GM21737 (cell line): ENCODE measurements around the gene SEL1L.
"Not testable (repeated sequence)": the region's sequence is repeated elsewhere in the genome, so short reads cannot be mapped to it uniquely, and the experiment has no call there.

Experiments
- ATAC-seq: cut with Tn5 transposase; IDR thresholded peaks from one replicate; pipeline ENCODE4 v1.9.1; 2021; ENCODE audit warnings: mild to moderate bottlenecking, moderate library complexity; ENCODE audit not compliant: unreplicated experiment

SEL1L gene

DNA sequence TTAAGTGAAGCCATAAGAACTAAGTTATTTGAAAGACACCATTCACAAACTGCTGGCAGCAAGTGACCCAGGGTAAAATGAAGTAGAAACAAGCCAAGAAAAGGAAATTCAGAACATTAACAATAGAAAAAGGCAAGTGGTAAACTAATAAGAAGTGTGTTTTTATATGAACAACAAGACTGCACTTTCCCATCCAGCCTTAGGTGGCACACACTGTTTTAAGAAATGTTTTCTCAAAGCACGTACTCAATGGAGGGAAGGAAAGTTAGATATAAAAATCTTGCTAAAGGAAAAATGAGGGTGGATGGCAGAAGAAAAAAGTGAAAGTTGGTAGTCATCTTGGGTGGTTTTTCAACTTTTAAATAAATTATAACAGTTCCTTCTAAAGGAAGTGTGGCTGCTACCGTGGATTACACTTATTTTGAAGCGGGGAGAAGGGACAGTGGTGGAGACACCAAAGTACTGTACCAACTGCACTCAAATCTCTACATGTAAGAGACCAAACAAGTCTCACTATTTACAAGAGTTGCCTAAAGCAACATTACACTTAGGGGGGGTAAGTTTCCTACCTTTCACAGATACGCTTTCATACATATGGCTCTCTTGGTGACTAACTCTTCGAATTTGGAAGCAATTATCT lies 58.8 kb downstream of the SEL1L start:
- no peak for ATAC-seq

DNA sequence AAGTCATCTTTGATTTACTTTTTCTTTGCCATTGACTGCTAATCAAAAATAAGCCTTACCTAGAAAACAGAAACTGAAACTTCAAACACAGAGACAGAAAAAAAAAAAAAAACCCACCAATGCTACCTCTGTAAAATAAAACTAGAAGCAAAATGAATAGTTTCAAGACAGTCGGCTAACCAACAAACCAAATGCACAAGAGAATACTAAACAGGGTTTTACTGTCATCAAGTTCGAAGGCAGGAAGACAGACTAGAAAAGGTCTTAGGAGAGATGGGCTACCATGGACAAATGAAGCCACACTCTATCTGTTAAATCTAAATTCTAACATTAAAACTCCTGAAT lies 59.5 kb downstream of the SEL1L start:
- peak; percentile 51 for ATAC-seq

DNA sequence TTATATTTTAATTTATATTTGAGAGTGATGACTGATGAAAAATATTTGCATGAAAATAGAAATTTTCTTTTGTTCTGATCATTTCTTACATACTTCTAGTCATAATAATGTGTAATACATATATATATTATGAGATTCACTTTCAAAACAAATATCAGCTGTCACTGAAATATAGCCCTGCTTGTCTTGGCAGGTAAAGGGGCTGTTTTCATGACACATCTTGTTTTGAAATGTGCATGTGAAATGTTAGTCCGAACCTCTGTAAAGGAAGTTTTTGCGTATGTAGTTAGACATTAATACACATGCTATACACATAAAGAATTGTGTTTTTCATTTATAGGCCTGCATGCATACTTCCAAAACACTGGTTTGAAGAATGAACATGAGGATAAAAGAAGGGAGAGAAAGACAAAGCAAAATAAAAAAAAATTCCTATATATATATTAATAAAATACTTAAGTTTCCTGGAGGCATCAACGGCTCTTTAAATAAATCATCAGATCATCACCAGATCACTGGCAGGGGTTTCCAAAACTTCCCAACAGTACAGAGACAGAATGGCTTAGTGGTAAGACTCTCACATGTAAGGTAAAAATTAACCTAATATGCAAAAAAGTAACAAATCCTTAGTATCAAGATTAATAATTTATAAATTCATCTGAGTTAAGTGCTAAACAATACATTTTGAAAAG lies 60.1 kb downstream of the SEL1L start:
- ATAC-seq: peak; percentile 40

DNA sequence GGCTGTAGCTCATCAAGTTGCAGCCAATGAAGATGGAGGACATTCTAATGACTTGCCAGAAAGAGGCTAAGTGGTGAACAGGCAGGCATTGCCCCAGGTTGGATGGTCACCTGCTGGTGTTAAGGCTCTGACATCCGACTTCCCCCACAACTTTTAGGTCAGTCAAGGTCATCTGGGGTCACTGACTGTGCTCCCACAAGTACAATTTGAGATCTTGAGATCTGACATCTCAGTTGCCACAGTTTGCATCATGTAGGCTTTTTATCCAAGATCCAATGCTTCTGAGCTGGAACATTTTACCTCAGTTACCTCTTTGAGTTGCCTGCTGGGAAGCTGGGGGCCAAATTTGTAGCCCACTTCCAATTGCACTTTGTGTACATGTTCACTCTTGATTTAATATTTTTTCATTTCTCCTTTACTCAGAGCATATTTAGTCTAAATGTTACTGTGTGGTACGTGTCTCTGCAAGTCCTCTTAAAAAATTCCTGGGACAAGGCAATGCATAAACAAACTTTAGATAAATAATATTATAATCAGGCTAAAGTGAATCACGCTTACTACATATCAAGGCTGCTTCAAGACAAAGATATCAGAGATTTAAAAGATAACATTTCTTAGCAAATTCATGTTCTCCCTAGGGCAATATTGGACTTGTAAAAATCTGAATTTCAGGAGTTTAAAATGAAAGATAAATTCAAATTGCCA lies 61.4 kb downstream of the SEL1L start:
- no peak for ATAC-seq

DNA sequence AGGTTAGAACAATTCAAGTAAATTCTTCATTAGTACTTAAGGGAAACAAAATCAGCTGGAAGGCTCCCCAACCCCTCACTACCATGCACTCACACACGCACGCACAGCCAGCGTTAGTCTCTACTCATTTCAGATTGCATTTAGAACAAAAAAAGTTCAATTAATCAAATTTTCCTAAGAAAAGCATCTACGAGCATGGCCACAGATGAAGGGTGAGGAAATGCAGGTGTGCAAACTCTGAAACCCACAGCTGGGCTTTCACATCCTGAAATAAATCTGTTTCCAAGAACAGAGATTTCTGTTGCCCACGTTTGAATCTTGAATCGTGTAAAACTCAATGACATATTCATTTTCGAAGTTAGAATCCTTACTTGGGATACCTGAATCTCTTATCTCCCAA lies 62.6 kb downstream of the SEL1L start:
- ATAC-seq: no peak

DNA sequence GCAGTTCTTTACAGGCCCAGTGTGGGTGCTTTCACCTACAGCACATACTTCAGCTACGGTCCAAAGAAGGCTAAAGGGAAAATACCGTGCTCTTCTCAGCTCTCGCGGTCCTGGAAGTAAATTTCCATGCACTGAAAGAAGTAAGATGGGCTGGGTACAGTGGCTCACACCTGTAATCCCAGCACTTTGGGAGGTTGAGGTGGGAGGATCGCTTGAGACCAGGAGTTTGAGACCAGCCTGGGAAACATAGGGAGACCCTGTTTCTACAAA lies 63.2 kb downstream of the SEL1L start:
- peak; percentile 31 for ATAC-seq

DNA sequence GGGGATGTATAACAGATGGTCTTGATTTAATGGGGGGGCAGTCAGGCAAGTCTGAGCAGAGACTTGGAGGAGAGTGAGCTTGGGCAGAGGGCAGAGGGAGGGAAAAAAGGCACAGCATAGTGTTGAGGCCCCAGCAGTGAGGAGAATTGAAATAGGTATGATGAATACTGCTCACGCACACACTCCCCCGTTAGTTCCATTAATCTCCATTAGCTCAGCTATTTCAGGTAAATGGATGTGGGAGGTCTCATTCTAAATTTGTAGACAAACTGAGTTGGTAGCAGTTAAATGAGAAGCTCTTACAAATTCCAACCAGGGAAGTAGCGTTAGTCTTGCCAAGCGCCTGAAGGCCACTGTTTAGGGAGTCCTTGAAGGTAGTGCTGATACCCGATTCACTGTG lies 66.8 kb downstream of the SEL1L start:
- ATAC-seq: no peak

DNA sequence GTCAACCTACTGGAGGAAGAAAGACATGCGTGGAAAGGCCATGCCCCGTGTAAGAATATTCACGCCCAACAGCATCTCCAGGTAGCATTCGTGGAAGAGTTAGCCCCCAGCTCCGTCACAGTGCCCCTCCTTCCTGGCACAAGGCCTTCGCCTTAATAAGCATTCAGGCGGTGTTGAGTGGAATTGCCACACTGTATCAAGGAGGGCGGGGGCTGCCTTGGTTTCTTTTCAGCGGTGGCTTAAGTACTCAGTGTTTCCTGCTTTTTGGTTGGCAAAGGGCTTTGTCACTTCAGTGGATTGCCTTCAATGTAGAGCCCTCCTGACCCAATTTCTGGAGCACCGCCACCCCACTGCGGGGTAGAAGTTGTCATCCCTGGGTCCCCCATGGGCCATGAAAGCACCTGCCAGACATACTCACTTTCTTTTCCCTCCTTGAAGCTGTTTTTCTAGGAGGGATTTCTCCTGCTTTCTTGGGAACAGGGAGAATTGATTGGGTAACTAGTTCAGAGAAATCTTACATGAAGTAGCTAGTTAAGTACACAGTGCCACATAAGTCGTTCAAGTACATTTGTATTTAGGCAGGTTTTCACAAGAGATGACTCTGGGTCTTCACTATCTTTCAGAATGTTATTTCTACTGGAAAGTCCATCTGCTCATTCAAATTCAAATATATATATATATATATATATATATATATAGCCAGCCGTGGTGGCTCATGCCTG lies 68.0 kb downstream of the SEL1L start:
- ATAC-seq: no peak

DNA sequence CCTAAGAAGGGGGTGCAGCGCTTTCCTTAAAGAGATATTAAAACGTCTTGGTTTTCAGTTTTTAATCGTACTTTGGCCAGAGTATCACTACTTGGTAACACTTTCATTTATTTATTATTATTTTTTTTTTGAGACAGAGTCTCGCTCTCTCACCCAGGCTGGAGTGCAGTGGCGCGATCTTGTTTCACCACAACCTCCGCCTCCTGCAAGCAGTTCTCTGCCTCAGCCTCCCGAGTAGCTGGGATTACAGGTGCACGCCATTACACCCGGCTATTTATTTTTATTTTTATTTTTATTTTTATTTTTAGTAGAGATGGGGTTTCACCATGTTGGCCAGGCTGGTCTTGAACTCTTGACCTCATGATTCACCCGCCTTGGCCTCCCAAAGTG lies 68.7 kb downstream of the SEL1L start:
- not testable (repeated sequence) for ATAC-seq

DNA sequence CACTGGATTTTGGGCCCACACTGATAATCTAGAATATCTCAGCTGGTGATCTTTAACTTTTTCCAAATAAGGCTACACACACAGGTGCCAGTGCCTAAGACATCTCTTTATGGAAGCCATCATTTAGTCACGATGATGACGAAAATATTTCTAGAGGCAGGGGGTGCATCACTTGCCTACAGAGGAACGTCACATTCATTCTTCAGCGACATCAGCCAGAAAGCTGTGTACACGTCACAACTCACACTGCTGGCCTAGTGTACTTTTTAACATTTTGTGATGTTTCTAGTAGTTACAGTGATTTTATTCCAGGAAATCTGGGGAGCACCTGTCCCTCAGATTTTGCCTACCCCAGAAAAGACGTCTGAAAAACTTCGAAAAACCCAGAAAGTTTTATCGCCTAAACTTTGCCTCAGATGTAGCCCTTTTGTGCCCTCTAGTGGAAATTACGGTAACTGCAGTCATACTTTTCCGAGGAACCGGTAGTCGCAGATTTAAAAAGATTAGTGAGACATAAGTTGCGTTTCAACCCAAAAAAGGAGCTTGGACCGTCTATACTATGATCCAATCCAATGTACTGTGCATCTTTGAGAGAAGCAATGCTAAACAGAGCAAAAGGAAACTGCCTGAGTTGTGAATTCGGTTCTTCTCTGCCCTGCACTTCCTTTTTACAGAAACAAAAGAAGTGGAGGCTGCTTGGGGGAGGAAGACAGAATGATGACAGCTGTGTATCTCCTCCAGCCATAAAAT lies 69.2 kb downstream of the SEL1L start:
- ATAC-seq: peak; percentile 70

DNA sequence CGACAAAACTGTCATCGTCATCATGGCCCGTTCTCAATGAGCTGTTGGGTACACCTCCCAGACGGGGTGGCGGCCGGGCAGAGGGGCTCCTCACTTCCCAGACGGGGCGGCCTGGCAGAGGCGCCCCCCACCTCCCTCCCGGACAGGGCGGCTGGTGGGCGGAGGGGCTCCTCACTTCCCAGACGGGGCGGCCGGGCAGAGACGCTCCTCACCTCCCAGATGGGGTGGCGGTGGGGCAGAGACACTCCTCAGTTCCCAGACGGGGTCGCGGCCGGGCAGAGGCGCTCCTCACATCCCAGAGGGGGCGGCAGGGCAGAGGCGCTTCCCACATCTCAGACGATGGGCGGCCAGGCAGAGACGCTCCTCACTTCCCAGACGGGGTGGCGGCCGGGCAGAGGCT lies 71.3 kb downstream of the SEL1L start:
- not testable (repeated sequence) for ATAC-seq

DNA sequence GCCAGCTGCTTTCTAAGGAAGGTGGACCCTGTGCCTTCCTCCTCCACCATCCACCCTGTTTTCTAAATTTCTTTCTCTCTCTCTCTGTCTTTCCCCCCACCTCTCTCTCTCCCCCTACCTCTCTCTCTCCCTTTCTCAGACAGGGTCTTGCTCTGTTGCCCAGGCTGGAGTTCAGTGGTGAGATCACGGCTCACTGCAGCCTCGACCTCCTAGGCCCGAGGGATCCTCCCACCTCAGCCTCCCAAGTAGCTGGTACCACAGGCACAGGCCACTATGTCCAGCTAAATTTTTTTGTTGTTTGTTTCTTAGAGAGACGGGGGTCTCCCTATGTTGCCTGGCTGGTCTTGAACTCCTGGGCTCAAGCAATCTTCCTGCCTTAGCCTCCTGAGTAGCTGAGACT lies 73.7 kb downstream of the SEL1L start:
- ATAC-seq: no peak

DNA sequence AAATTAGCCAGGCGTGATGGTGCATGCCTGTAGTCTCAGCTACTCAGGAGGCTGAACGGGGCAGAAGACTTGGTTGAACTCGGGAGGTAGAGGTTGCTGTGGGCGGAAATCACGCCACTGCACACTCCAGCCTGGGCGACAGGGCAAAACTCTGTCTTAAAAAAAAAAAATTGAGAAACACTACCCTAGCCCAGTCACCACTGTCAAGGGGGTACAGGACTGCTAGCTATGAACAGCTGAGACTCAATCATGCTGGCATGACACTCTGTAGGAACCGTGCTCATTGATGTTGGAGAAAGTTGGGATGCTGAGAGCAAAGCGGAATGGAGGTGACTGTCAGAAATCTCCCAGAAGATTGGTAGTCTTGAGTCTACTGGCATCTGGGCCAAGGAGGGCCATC lies 75.3 kb downstream of the SEL1L start:
- no peak for ATAC-seq

DNA sequence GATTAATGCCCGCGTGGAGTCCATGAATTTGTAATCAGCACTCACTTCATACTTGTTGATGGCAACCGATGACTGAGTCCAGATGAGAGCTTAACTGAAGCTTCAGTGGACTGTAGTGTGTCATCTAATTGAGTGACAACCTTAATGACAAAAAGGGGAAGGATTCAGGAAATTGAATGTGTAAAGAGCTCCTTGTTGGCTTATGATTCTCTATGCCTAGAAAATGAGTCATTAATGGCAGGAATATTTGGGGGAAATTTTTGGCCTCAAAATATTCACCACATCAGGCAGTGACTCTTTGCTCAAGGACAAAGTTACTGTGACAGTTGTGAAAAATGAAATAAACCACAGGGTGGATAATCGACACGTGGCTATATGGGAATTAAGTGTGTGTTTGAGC lies 78.3 kb downstream of the SEL1L start:
- peak; percentile 11 for ATAC-seq

DNA sequence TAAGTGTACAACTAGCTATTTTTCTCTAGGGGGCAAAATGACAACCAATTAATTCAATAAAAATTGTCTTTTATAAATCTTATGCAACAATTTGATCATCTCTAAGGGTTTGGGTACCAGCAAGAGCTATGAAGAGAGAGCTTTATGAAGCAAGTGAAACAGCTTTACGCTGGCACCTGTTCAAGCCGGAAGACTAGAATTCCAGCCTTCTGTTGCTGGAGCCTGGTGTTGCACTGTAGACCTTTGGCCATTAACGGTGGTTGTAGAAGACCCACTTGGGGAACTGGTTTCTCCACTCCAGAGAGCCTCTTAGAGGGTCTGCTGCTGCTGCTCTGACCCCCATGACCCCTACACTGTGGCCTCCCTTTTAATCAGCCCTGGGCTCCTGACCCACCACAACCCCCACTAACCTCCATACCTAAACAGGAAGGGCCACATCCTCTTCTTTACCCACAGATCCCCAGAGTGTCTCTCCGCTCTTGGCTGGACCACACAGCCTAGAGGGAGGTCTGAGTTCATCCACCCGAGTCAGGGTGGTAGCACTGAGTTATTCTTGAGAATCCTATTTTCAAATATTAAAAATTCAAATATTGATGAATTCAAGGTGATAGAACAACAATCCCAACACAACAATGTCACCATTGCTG lies 79.0 kb downstream of the SEL1L start:
- peak; percentile 74 for ATAC-seq

DNA sequence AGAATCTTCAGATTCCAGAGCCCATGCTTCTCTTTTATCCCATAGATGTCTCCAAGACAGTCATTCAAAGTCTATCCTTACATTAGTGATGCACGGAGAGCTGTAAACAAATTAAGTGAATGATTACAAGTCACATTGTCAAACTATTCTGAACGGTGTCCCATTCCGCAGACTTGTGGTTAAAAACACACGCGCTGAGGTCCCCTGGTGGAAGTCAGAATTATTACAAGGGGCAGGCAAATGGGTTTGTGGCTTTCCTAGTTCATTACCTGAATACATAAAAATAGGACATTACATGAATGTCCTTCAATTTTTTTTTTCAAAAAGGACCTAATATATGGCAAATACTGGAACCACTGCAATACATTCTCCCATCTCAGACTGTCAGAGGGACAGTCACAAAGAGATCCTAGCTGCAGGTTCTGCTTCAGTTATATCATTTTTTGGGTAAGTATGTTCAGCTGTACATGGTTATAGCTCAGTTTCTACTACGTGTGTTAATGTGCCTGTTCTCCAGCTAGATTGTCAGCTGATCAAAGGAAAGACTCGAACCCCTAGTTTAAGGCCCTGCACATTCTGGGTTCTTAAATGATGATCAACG lies 80.4 kb downstream of the SEL1L start:
- peak; percentile 62 for ATAC-seq

DNA sequence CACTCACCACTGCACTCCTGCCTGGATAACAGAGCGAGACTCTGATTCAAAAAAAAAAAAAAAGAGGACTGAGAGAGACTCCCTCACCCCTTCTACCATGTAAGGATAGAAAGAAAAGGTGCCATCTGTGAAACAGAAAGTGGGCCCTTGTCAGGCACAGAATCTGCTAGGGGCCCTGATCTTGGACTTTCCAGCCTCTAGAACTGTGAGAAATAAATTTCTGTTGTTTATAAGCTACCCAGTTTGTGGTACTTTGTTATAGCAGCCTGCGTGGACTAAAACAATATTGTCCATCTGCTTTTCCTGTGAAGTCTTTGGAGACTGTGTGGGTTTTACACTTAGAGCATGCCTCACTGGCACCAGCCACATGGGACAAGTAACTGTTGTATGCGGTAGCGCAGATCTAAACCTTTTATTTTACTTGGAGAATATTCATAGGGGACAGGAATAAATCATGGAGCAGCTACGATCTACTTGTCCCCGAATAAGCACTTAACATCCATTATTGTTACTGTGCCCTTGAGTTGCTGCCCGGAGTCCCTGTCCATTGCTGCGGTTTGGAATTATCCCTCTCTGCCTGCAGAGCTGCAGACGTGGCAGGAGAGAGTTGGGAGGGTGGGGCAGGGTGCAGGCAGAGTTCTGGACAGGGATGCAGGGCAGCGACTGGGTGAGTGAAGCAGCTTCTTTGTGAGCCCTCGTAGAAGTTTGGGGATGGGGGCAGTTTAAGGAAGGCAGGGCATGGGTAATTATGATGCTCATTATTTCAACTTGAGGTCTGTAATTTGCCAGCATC lies 81.1 kb downstream of the SEL1L start:
- ATAC-seq: no peak

DNA sequence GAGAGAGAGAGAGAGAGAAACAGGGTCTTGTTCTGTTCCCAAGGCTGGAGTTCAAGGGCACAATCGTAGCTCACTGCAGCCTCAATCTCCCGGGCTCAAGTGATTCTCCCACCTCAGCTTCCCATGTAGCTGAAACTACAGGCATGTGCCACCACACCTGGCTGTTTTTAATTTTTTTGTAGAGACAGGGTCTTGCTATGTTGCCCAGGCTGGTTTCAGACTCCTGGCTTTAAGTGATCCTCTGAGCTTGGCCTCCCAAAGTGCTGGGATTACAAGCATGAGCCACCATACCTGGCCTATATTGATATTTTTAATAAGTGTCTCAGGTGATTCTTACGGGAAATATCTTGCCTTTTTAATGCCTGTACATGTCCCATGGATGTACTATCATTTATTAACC lies 82.7 kb downstream of the SEL1L start:
- ATAC-seq: no peak

DNA sequence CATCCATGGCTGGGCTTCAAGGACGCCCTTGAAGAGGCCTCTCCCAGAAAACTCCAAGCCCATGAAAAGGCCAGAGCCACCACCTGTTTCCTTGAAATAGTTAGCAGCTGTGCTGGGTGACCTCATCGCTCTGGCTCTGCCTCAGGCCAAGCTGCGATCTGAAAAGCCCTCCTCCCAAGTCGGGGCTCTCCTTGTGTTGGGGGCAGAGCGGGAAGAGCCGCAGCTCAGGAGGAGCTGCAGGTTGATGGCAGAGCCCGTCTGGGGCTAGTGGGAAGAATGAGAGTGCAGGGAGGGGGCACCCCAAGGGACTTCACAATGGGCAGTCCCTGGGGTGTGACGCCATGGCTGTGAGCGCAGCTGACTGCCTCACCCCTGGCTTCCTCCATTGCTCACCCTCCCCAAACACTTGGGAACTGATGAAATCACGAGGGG lies 83.5 kb downstream of the SEL1L start:
- no peak for ATAC-seq

DNA sequence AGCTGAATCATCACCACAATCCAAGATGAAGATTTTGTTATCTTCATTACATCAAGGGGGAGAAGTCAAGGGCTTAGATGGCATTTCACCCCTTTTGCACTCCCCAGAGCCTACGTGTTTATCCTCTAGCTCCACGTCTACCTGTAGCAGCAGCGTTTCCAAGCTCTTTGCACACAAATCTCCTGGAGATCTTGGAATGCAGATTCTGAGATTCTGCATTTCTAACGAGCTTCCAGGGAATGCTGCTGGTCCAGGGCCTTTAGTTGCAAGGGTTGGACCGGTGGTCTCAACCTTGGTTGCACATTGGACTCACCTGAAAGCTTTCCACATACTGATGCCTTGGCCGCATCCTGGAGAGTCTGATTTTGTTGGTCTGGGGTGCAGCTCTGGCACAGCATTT lies 84.1 kb downstream of the SEL1L start:
- no peak for ATAC-seq
